Measurements from ENCODE around the gene ARPC5L. TPM values are rescaled to one million over a fixed set of nuclear protein-coding genes. Genes with fewer than 3 reads are reported as not detected.
"Not testable (repeated sequence)": the region's sequence is repeated elsewhere in the genome, so short reads cannot be mapped to it uniquely, and the experiment has no call there.

ARPC5L gene
- total RNA-seq, 1 donor from 2014 or later, result 57.0 TPM

GRCh38 chr9:124841075-124841821 lies 20.7 kb upstream of the ARPC5L start:
- Mint-ChIP-seq H3K27me3 (ENCODE audit: low read depth, unreplicated experiment) (no peaks in the 10 kb centered on the region), H3K36me3 (ENCODE audit: low read depth, unreplicated experiment) (no peaks in the 10 kb centered on the region)

GRCh38 chr9:124843456-124844034 lies 18.4 kb upstream of the ARPC5L start:
- no peak overlapping the region for H3K27ac Mint-ChIP-seq (ENCODE audit: unreplicated experiment)
- no peak overlapping the region for H2AFZ ChIP-seq (ENCODE audit: low read depth, low read length)
- no peak overlapping the region for H3K4me2 ChIP-seq (ENCODE audit: low read length)
- H3K4me1 Mint-ChIP-seq (ENCODE audit: low read depth, unreplicated experiment), result no peaks in the 10 kb centered on the region
- DNase-seq (ENCODE audit: low read depth), result no peak
- H3K4me3 ChIP-seq (ENCODE audit: insufficient read depth, low read depth, low read length), result no peak overlapping the region
- no peaks in the 10 kb centered on the region for H3K27me3 Mint-ChIP-seq (ENCODE audit: low read depth, unreplicated experiment)
- no peaks in the 10 kb centered on the region for H3K9me3 ChIP-seq (ENCODE audit: insufficient read depth, low read depth, low read length)
- no peaks in the 10 kb centered on the region for H3K79me2 ChIP-seq (ENCODE audit: insufficient read depth, low read length)
- H3K27ac ChIP-seq (ENCODE audit: low read depth, low read length), result no peak overlapping the region
- no peaks in the 10 kb centered on the region for H3K27me3 ChIP-seq (ENCODE audit: insufficient read depth, low read length)
- H3K9ac ChIP-seq (ENCODE audit: low read length), result no peak overlapping the region
- no peaks in the 10 kb centered on the region for H3K36me3 ChIP-seq (ENCODE audit: insufficient read depth, low read length)
- H3K4me3 Mint-ChIP-seq (ENCODE audit: unreplicated experiment), result no peak overlapping the region
- no peaks in the 10 kb centered on the region for H3K36me3 Mint-ChIP-seq (ENCODE audit: low read depth, unreplicated experiment)
- FAIRE-seq, result no peak
- peaks cover 5% of the 10 kb centered on the region for H3K4me1 ChIP-seq (ENCODE audit: insufficient read depth, low read length)
- no peaks in the 10 kb centered on the region for H3K9me3 Mint-ChIP-seq (ENCODE audit: unreplicated experiment)
- TF ChIP-seq EZH2 (IDR thresholded peaks at IDR 0.05; ENCODE audit: insufficient read depth, low read length) (no peak), CTCF (IDR thresholded peaks at IDR 0.05; ENCODE audit: insufficient read depth, low read depth, low read length) (no peak)
- no peaks in the 10 kb centered on the region for H4K20me1 ChIP-seq (ENCODE audit: insufficient read depth, low read length)

More at GRCh38 chr9:124841075-124841821, 20.7 kb upstream of the ARPC5L start:
- no peaks in the 10 kb centered on the region for H3K79me2 ChIP-seq (ENCODE audit: insufficient read depth, low read length)
- no peak overlapping the region for H2AFZ ChIP-seq (ENCODE audit: low read depth, low read length)
- Mint-ChIP-seq H3K9me3 (ENCODE audit: unreplicated experiment) (no peaks in the 10 kb centered on the region), H3K27ac (ENCODE audit: unreplicated experiment) (no peak overlapping the region), H3K4me1 (ENCODE audit: low read depth, unreplicated experiment) (no peaks in the 10 kb centered on the region), H3K4me3 (ENCODE audit: unreplicated experiment) (no peak overlapping the region)
- H3K9me3 ChIP-seq (ENCODE audit: insufficient read depth, low read depth, low read length), result no peaks in the 10 kb centered on the region
- no peaks in the 10 kb centered on the region for H4K20me1 ChIP-seq (ENCODE audit: insufficient read depth, low read length)
- peaks cover 5% of the 10 kb centered on the region for H3K4me1 ChIP-seq (ENCODE audit: insufficient read depth, low read length)
- no peak overlapping the region for H3K27ac ChIP-seq (ENCODE audit: low read depth, low read length)
- H3K27me3 ChIP-seq (ENCODE audit: insufficient read depth, low read length), result no peaks in the 10 kb centered on the region
- no peak for DNase-seq (ENCODE audit: low read depth)
- no peak for FAIRE-seq
- no peak overlapping the region for H3K9ac ChIP-seq (ENCODE audit: low read length)
- H3K4me2 ChIP-seq (ENCODE audit: low read length), result no peak overlapping the region
- H3K4me3 ChIP-seq (ENCODE audit: insufficient read depth, low read depth, low read length), result no peak overlapping the region
- H3K36me3 ChIP-seq (ENCODE audit: insufficient read depth, low read length), result no peaks in the 10 kb centered on the region
- no peak for TF ChIP-seq EZH2 (IDR thresholded peaks at IDR 0.05; ENCODE audit: insufficient read depth, low read length)
- no peak for TF ChIP-seq CTCF (IDR thresholded peaks at IDR 0.05; ENCODE audit: insufficient read depth, low read depth, low read length)

GRCh38 chr9:124844291-124844690 lies 17.6 kb upstream of the ARPC5L start:
- no peak overlapping the region for H3K9ac ChIP-seq (ENCODE audit: low read length)
- H3K4me2 ChIP-seq (ENCODE audit: low read length), result no peak overlapping the region
- no peak overlapping the region for H3K4me3 ChIP-seq (ENCODE audit: insufficient read depth, low read depth, low read length)
- Mint-ChIP-seq H3K4me3 (ENCODE audit: unreplicated experiment) (no peak overlapping the region), H3K4me1 (ENCODE audit: low read depth, unreplicated experiment) (no peaks in the 10 kb centered on the region), H3K36me3 (ENCODE audit: low read depth, unreplicated experiment) (no peaks in the 10 kb centered on the region), H3K9me3 (ENCODE audit: unreplicated experiment) (no peaks in the 10 kb centered on the region), H3K27me3 (ENCODE audit: low read depth, unreplicated experiment) (no peaks in the 10 kb centered on the region), H3K27ac (ENCODE audit: unreplicated experiment) (peak overlapping the region; percentile 34)
- H4K20me1 ChIP-seq (ENCODE audit: insufficient read depth, low read length), result no peaks in the 10 kb centered on the region
- FAIRE-seq (no peak), DNase-seq (ENCODE audit: low read depth) (no peak)
- H3K4me1 ChIP-seq (ENCODE audit: insufficient read depth, low read length), result peaks cover 5% of the 10 kb centered on the region
- no peaks in the 10 kb centered on the region for H3K36me3 ChIP-seq (ENCODE audit: insufficient read depth, low read length)
- no peaks in the 10 kb centered on the region for H3K9me3 ChIP-seq (ENCODE audit: insufficient read depth, low read depth, low read length)
- no peaks in the 10 kb centered on the region for H3K27me3 ChIP-seq (ENCODE audit: insufficient read depth, low read length)
- no peaks in the 10 kb centered on the region for H3K79me2 ChIP-seq (ENCODE audit: insufficient read depth, low read length)
- H3K27ac ChIP-seq (ENCODE audit: low read depth, low read length), result no peak overlapping the region
- H2AFZ ChIP-seq (ENCODE audit: low read depth, low read length), result no peak overlapping the region
- no peak for TF ChIP-seq EZH2 (IDR thresholded peaks at IDR 0.05; ENCODE audit: insufficient read depth, low read length)
- no peak for TF ChIP-seq CTCF (IDR thresholded peaks at IDR 0.05; ENCODE audit: insufficient read depth, low read depth, low read length)

GRCh38 chr9:124846467-124846866 lies 15.5 kb upstream of the ARPC5L start:
- not testable (repeated sequence) for H2AFZ ChIP-seq (ENCODE audit: low read depth, low read length); H3K9ac ChIP-seq (ENCODE audit: low read length); H3K9me3 Mint-ChIP-seq (ENCODE audit: unreplicated experiment); H3K4me2 ChIP-seq (ENCODE audit: low read length); DNase-seq (ENCODE audit: low read depth); H3K27me3 ChIP-seq (ENCODE audit: insufficient read depth, low read length); FAIRE-seq; H3K36me3 Mint-ChIP-seq (ENCODE audit: low read depth, unreplicated experiment); H3K27ac Mint-ChIP-seq (ENCODE audit: unreplicated experiment); H3K4me3 ChIP-seq (ENCODE audit: insufficient read depth, low read depth, low read length); H3K79me2 ChIP-seq (ENCODE audit: insufficient read depth, low read length); H3K9me3 ChIP-seq (ENCODE audit: insufficient read depth, low read depth, low read length); H4K20me1 ChIP-seq (ENCODE audit: insufficient read depth, low read length); H3K36me3 ChIP-seq (ENCODE audit: insufficient read depth, low read length); H3K4me3 Mint-ChIP-seq (ENCODE audit: unreplicated experiment); H3K27me3 Mint-ChIP-seq (ENCODE audit: low read depth, unreplicated experiment); H3K27ac ChIP-seq (ENCODE audit: low read depth, low read length); H3K4me1 ChIP-seq (ENCODE audit: insufficient read depth, low read length); H3K4me1 Mint-ChIP-seq (ENCODE audit: low read depth, unreplicated experiment)
